Kidney epithelial cell (primary cell): ENCODE measurements around the gene RNF148. TPM values are rescaled to one million over a fixed set of nuclear protein-coding genes. Genes with fewer than 3 reads are reported as not detected.

Experiments
- DNase-seq: peaks from one replicate; pipeline ENCODE4 v3.0.0-alpha.2; 2010; ENCODE audit warnings: low read depth
- H3K27me3 ChIP-seq: 2 replicates; pipeline ENCODE4 v1.6.0; 2011; ENCODE audit warnings: low read length; ENCODE audit not compliant: control insufficient read depth, insufficient read depth
- H3K36me3 ChIP-seq: 2 replicates; pipeline ENCODE4 v1.5.1; 2011; ENCODE audit warnings: low read length; ENCODE audit not compliant: control insufficient read depth, insufficient read depth
- H3K4me3 ChIP-seq: 2 replicates; pipeline ENCODE4 v1.5.1; 2011; ENCODE audit warnings: low read depth, mild to moderate bottlenecking, control low read depth, low read length
- total RNA-seq: library from RNA; depleted of rRNA; stranded (reverse); fragments of >200 nt; gene quantifications from 2 replicates; pipeline ENCODE4 v1.2.3, GENCODE V29; 2015
- TF ChIP-seq, protein P1 (sequence below): IDR thresholded peaks from 2 replicates; pipeline ENCODE4 v1.5.1; 2011; ENCODE audit warnings: mild to moderate bottlenecking, moderate library complexity, low read length, control low read depth, inconsistent platforms; ENCODE audit not compliant: insufficient read depth, poor library complexity, severe bottlenecking

Gene RNF148
- total RNA-seq, 1 donor from 2014 or later: 0.71 TPM

DNA sequence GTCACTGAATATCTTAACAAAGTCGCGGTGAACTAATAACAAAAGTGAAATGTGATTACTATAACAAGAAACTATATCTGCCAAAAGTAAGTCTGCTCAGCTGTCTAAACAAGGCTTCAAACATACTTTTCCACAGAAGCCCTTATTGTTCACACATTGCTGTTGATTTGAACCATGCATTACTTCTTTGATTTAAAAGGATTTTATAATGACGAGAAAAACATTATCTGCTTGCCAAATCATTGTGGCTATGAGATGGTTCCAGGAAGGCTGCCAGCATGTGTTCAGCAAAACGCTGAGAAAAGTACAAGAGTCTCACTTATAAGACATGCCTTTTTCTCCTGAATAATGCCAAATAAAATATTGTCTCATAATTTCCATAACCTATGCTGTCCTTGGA is 28.2 kb downstream of the RNF148 start:
- DNase-seq: no peak
- no peak overlapping the region for H3K4me3 ChIP-seq
- no peaks in the 10 kb centered on the region for H3K36me3 ChIP-seq
- TF ChIP-seq, protein P1, sequence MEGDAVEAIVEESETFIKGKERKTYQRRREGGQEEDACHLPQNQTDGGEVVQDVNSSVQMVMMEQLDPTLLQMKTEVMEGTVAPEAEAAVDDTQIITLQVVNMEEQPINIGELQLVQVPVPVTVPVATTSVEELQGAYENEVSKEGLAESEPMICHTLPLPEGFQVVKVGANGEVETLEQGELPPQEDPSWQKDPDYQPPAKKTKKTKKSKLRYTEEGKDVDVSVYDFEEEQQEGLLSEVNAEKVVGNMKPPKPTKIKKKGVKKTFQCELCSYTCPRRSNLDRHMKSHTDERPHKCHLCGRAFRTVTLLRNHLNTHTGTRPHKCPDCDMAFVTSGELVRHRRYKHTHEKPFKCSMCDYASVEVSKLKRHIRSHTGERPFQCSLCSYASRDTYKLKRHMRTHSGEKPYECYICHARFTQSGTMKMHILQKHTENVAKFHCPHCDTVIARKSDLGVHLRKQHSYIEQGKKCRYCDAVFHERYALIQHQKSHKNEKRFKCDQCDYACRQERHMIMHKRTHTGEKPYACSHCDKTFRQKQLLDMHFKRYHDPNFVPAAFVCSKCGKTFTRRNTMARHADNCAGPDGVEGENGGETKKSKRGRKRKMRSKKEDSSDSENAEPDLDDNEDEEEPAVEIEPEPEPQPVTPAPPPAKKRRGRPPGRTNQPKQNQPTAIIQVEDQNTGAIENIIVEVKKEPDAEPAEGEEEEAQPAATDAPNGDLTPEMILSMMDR: no peak
- H3K27me3 ChIP-seq: no peaks in the 10 kb centered on the region

DNA sequence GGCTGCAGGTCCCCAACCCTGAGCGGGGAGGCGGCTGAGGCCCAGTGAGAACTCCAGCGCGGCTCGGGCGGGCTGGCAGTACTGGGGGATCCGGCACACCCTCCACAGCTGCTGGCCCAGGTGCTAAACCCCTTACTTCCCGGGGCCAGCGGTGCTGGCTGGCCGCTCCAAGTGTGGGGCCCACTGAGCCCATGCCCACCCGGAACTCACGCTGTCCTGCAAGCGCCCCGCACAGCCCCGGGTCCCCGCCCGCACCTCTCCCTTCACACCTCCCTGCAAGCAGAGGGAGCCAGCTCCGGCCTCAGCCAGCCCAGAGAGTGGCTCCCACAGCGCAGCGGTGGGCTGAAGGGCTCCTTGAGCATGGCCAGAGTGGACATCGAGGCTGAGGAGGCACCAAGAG is 28.8 kb downstream of the RNF148 start:
- H3K4me3 ChIP-seq: no peak overlapping the region
- TF ChIP-seq, protein P1: no peak
- H3K36me3 ChIP-seq: no peaks in the 10 kb centered on the region
- DNase-seq: no peak
- H3K27me3 ChIP-seq: no peaks in the 10 kb centered on the region

DNA sequence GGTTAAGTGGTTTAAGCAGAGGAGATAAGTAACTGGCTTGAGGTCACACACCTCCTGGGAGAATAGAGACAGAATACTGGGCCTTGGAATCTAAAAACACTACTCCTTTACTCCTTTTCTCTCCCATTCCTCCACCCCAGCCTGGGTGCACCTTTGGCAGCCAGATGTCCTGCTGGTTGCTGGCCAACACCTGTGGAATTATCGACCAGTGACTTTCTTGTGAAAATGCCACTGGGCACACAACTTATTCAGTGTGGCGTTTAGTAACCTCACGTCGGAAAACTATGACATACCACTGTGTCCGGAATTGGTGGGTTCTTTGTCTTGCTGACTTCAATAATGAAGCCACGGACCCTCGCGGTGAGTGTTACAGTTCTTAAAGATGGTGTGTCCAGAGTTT is 30.2 kb downstream of the RNF148 start:
- no peak for DNase-seq
- no peaks in the 10 kb centered on the region for H3K36me3 ChIP-seq
- H3K4me3 ChIP-seq: no peak overlapping the region

DNA sequence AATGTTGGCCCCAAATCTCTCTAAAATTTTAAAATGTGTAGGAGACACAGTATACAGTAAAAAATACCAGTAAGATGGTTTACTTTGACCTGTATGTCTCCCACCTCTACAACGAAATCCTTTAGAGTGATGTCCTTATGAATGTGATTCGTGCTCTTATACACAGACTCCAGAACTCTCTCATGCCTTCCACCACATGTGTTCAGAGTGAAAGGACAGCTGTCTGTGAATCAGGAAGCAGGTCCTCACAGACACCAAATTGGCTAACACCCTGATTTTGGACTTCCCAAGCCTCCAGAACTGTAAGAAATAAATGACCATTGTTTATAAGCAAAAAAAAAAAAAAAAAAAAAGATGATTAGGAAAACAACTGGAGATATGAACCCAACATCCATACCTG is 39.0 kb downstream of the RNF148 start:
- DNase-seq: no peak
- H3K36me3 ChIP-seq: no peaks in the 10 kb centered on the region
- TF ChIP-seq, protein P1: no peak

More for the DNA sequence above, 30.2 kb downstream of the RNF148 start:
- TF ChIP-seq, protein P1: no peak
- H3K27me3 ChIP-seq: no peaks in the 10 kb centered on the region

DNA sequence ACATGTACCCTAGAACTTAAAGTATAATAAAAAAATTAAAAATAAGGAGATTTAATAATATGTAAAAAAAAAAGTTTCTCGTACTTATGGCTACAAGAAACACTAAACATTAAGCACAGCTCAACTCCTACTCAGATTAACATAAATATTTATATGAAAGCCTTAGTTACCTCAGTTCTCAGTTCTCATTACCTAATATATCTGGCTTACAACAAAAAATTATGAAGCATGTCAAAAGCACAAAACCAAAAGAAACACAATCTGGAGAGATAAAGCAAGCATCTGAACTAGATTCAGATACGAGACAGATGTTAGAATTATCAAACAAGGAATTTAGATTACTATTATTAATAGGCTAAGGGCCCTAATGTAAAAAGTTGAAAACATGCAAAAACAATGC is 43.9 kb downstream of the RNF148 start:
- TF ChIP-seq, protein P1: no peak
- Histone ChIP-seq H3K27me3 (no peaks in the 10 kb centered on the region), H3K4me3 (no peak overlapping the region), H3K36me3 (no peaks in the 10 kb centered on the region)
- no peak for DNase-seq

More for the DNA sequence above, 39.0 kb downstream of the RNF148 start:
- H3K4me3 ChIP-seq: no peak overlapping the region
- H3K27me3 ChIP-seq: no peaks in the 10 kb centered on the region

DNA sequence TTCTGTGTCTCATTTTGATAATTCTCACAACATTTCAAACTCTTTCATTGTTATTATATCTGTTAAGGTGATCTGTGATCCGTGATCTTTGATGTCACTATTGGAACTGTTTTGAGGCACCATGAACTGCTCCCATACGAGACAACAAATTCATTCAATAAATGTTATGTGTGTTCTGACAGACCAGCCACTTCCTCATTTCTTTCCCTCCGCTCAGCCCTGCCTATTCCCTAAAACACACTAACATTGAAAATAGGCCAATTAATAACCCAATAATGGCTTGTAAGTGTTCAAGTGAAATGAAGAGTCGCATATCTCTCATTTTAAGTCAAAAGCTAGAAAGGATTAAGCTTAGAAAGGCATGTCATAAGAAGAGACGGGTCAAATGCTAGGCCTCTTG is 49.0 kb downstream of the RNF148 start:
- H3K36me3 ChIP-seq: no peaks in the 10 kb centered on the region
- no peaks in the 10 kb centered on the region for H3K27me3 ChIP-seq
- DNase-seq: no peak
- no peak overlapping the region for H3K4me3 ChIP-seq
- TF ChIP-seq, protein P1: no peak
